ENCODE data around the gene HYCC1.

GRCh38 chr7:23024454-23024853 is 10.5 kb upstream of the HYCC1 start:
- TF ChIP-seq CTCF (IDR thresholded peaks at IDR 0.05) (no peak), POLR2AphosphoS5 (IDR thresholded peaks at IDR 0.05) (no peak), POLR2A (IDR thresholded peaks at IDR 0.05) (no peak)

Measured in suprapubic skin (tissue), 4 donors.